ENCODE measurements around the gene TFEB.

TFEB gene

DNA sequence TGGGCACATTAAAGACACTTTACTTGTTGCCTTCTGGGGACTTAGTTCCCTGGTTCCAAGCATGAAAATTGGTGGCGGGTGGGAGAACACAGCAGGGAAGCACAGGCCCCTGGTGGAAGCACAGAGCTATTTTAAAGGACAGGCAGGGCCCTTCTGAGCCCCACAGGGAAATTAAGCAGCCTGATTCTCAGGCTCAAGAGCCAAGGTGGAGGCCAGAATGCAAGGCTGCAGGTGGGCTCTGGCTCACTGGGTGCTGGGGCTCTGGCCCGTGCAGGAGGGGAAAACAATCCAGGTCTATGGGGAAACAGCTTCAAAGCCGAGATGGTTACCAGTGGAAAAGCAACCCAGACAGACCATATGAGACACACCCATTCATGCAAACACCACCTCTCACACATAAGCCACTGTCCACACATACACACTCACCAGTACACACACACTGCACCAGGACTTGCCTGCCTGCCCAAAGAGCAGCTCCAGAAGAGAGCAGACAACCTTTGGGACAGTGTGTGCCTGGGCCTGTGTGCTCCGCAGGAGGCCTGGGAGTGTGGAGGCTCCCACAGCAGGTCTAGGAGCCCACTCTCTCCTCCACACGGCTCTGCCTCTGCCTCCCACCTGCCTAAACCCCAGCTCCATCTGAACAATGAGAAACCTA is 30.6 kb downstream of the TFEB start:
- no peak for DNase-seq

DNA sequence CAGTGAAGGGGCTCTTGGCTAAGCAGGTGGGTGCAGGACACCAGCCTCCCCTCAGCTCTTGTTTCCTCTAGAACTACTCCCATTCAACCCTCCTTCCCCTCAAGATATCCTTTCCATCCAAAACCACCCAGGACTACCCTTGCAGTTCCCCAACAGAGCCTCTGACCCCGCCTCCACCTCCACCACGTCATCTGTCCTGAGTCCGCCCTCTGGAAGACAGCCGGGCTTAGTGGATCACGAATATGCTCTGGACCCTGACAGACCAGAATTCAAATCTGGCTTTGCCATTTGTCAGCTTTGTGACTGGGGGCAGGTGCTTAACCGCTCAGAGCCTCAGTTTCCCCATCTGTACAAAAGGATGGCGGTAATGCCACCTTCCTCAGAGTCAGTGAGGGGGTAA is 31.4 kb downstream of the TFEB start:
- no peak for DNase-seq

- no peak for DNase-seq
These were observed 32.5 kb downstream of the TFEB start for GRCh38 chr6:41702771-41703494.

- DNase-seq, result no peak
These were observed 33.2 kb downstream of the TFEB start for GRCh38 chr6:41702089-41702745.

- no peak for DNase-seq
These were observed 34.7 kb downstream of the TFEB start for GRCh38 chr6:41700463-41701347.

DNA sequence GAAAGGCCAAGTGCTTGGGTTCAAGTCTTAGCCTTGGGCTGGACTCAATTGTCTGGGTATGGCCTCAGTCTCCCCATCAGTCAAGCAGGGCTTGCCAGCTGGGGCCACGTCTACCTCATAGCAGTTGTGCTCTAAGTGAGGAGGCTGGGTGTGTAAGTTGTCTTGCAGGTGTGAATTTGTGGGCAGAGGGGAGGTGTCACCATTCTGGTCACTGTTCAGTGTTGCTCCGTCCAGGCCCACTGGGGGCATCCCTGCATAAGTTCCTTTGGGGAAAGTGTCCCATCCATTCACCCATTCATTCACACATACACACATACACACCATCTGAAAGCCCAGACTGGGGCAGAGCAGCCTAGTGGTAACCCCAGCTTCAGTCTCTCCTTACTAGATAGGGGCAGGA is 36.3 kb downstream of the TFEB start:
- no peak for DNase-seq

DNA sequence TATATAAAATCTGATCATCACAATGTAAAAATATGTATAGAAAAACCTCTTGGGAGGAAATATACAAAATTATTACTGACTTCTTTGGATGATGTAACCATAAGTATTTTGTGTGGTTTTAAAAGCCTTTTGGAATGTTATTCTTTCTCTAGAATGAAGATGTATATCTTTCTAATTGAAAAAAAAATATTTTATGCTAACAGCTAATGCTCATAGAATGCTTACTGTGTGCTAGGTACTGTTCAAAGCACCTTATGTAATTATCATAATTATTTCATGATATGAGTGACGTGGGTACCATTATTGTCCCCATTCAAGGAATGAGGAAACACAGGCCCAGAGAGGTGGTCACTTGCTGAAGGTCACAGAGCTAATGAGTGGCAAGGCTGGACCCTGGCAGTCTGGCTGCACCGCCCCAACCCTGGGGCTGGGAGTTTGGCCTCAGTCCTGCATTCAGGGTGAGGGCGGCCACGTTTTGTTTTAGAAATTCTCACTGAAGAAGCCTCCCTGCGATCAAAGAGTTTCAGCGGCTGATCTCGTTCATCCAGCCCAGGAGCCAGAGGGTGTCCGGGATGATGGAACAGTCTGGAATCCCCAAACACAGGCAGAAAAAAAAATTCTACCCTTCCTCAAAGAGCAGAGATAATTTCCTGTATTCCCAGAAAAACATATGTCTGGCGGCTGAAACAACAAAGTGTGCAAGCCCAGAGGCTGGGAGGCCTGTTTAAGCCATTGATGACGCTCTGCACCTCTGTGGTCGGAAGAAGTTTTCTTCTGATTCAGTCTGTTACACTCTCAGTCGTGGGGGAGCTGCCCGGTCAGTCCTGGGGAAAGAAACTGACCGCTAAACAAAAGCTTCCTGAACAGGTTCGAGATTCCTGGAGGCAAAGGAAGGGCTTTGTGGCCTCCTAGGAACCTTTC is 37.3 kb downstream of the TFEB start:
- peak; percentile 8 for DNase-seq

GRCh38 chr6:41696788-41697187 is 38.6 kb downstream of the TFEB start:
- no peak for DNase-seq

GRCh38 chr6:41695825-41696224 is 39.6 kb downstream of the TFEB start:
- no peak for DNase-seq

DNA sequence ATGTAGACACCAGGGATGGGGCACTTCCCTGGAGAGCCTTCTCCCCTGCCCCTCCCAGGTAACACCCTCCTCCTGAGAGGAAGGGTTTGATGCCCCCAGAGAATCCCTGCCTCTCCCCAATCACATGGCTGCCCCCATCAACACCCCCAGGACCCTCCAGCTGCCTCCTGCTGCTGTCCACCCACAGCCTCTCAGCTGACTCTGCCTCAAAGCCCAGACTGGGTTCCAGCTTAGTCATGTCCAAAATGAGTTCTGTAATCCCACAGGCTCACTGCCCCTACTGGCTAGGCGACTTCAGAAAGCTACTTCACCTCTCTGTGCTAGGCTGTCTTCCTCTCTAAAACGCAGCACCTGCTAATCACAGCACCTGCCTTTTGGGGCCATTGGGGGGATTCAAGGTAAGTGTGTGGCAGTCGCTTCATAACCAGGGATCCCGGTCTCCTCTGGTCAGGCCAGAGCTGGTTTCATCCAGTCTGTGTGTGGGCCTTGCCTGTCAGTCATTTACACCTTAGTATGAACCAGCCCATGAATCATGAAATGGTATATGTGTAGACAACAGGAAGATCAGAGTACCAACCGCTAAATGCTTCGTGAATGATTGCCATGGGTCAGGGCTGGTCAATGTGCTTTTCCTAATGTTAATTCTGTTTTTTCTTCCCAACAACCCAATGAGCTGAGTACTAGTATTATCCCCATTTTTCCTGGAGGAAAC is 40.4 kb downstream of the TFEB start:
- DNase-seq, result no peak

DNA sequence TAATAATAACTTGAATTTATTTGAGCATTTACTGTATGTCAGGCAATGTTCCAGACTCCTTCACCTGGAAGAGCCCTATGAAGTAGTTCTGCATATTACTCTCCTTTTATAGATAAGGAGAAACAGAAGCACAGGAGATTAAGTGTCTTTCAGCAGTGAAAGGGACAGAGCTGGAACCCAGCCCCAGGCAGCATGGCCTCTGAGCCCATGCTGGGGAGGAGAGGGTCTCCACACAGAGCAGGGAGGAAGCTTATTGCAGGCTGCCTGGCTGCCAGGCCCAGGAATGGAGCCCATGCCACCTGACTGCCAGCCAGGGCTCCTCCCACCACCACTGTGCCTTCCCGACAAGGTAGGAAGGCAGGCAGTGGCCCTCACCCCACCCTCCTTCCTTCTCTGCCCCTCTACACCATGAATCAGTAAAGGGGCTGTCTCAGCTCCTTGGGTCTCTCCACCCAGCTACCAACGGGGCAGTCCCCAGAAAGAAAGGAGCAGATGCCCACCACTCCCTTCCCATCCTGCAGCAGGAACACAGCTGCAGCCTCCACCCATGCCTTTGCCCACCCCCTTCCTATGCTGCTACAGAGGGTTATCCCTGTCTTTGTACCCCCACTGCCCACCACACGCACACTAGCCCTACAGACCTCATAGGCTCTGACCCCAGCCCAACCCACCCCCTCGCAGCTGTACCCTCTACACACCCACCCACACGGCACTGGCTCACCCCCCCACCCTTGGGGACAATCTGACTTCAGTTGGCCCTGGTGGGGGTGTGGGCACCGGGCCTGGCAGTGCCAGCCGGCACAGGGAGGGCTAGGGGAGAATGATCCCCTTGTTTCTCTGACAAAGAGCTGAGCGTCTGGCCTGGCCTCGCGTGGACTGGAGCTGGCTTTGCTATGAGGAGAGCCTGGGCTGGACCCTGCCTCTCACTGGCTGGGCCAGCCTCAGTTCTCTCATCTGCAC is 41.8 kb downstream of the TFEB start:
- no peak for DNase-seq

GRCh38 chr6:41692730-41693129 is 42.7 kb downstream of the TFEB start:
- no peak for DNase-seq

DNA sequence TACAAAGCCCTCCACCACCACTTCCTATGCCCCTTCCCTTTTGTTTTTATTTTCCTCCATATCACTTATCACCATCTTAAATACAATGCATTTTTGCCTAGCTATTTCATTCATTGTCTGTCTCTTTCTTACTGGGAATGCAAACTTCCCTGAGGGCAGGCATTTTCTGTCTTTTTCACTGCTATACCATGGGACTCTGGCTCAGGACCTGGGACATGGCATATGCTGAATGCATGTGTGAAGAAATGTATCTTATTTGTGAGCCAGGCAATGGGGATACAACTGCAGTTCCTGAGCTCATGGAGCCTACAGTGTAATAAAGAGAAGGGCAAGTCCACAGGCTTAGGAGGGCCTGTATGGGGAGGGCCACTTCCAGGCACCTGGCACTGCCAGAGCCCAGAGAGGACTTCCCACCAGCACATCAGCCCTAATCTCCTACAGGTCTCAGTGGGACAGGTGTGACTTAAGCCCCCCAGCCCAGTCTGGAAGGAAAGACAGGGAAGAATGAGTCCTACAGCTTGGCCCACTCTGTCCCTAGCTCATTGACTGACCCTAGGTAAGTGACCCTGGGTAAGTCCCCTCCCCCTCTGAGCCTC is 43.2 kb downstream of the TFEB start:
- DNase-seq, result no peak

- no peak for DNase-seq
These were observed 43.9 kb downstream of the TFEB start for GRCh38 chr6:41691426-41692079.

- no peak for DNase-seq
These were observed 44.7 kb downstream of the TFEB start for GRCh38 chr6:41690541-41691330.

DNA sequence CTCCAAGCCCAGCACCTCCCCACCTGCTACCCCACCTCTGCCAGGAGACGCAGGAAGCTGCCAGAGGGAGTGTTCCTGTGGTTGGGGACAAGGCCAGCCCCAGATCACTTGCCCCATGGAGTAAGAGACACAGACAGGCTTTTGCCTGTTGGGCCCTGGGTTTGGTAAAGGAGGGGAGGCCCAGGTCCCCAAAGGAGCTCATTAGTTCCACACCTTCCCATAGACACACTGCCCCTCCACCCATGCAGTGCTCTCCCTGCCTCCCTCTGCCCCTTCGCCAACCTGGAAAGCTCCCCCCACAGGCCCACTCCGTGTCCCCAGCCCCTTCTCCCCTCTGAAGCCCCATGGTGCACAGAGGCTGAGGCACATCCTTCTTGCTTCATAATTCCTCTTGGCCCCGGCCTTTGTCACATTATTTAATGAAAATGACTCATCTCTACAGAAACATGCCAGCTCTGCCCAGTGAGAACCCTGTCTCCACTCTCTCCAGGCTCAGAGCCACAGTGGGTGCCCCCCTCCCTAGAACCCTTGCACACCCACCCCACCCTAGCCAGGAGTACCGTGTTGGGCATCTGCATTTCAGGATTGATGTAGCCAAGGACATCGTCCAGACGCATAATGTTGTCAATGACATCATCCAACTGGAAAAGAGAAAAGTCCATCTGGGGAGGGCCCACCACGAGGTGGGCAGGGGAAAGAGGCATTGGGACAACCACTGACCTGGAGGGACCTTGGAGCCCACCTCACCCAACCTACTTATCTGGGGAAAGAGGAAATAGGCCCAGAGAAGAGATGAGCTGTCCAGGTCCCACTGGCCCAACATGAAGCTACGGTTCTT is 46.0 kb downstream of the TFEB start:
- no peak for DNase-seq

GRCh38 chr6:41688256-41688965 is 47.0 kb downstream of the TFEB start:
- DNase-seq, result no peak
